PC-3 (cell line): ENCODE results near the gene BRINP2.

ENCODE experiments used
- CTCF ChIP-seq: fragments of 300-600 bp; sonication (generic); conservative IDR thresholded peaks from 2 replicates; pipeline ENCODE4 v1.5.1; 2017; ENCODE audit warnings: antibody characterized with exemption, low read depth, mild to moderate bottlenecking, low read length
- EZH2phosphoT487 ChIP-seq: fragments of 300-600 bp; sonication (generic); IDR thresholded peaks from 2 replicates; pipeline ENCODE4 v1.6.1; 2018; ENCODE audit warnings: mild to moderate bottlenecking, antibody characterized with exemption, low read length, borderline replicate concordance

GRCh38 chr1:177211231-177211630 is 40.5 kb downstream of the BRINP2 start:
- TF ChIP-seq CTCF = no peak
- TF ChIP-seq EZH2phosphoT487 = no peak
